OCI-LY7 (cell line): Measurements from ENCODE around the gene PSENEN. TPM values are rescaled to one million over a fixed set of nuclear protein-coding genes. Genes with fewer than 3 reads are reported as not detected.

Experiments used
- BruUV-seq: library from RNA; stranded (reverse); fragments of 400-500 nt; replicated peaks from 2 replicates; lab custom pipeline; 2021; lab: Mats Ljungman, UMichigan
- CTCF ChIA-PET: fragments of 300-600 bp; sonication (Branson Sonifier 250); formaldehyde crosslinking; loops from one replicate; lab custom pipeline; 2022; ENCODE audit warnings: antibody characterized with exemption; ENCODE audit not compliant: unreplicated experiment; lab: Charles Lee
- POLR2A ChIA-PET: fragments of 300-600 bp; sonication (Branson Sonifier 250); formaldehyde crosslinking; loops from one replicate; lab custom pipeline; 2022; ENCODE audit warnings: antibody characterized with exemption; lab: Charles Lee
- DNase-seq: peaks from one replicate; pipeline ENCODE4 v3.0.0-alpha.2; 2015; ENCODE audit warnings: low spot score
- H2AFZ ChIP-seq: fragments of 200-600 bp; sonication (generic), shearing (Covaris generic); 2 replicates; pipeline ENCODE4 v1.6.1; 2014; ENCODE audit warnings: mild to moderate bottlenecking, antibody characterized with exemption, low read length, moderate library complexity
- H3K27ac ChIP-seq: fragments of 200-600 bp; sonication (generic); 2 replicates; pipeline ENCODE4 v1.5.1; 2014; ENCODE audit warnings: mixed run types, low read depth, mild to moderate bottlenecking, moderate library complexity, low read length, inconsistent platforms; ENCODE audit not compliant: poor library complexity, severe bottlenecking
- H3K36me3 ChIP-seq: fragments of 200-600 bp; sonication (generic); 2 replicates; pipeline ENCODE4 v1.6.1; 2014; ENCODE audit warnings: mild to moderate bottlenecking, antibody characterized with exemption, low read length, moderate library complexity, mixed read lengths; ENCODE audit not compliant: insufficient read depth
- H3K4me1 ChIP-seq: fragments of 200-600 bp; sonication (generic); 2 replicates; pipeline ENCODE4 v1.5.1; 2014; ENCODE audit warnings: mild to moderate bottlenecking, low read length; ENCODE audit not compliant: insufficient read depth, poor library complexity, severe bottlenecking
- H3K4me2 ChIP-seq: fragments of 200-600 bp; sonication (generic); 2 replicates; pipeline ENCODE4 v1.6.1; 2014; ENCODE audit warnings: mild to moderate bottlenecking, low read length
- H3K4me3 ChIP-seq: fragments of 200-600 bp; sonication (generic); 2 replicates; pipeline ENCODE4 v1.5.1; 2014; ENCODE audit warnings: mild to moderate bottlenecking, low read depth, low read length; ENCODE audit not compliant: poor library complexity, severe bottlenecking
- H3K79me2 ChIP-seq: fragments of 200-600 bp; sonication (generic); 2 replicates; pipeline ENCODE4 v1.6.1; 2016; ENCODE audit warnings: low read depth, mild to moderate bottlenecking, low read length, moderate library complexity, mixed read lengths; ENCODE audit not compliant: insufficient read depth
- H3K9me2 ChIP-seq: fragments of 200-600 bp; sonication (generic); 2 replicates; pipeline ENCODE4 v1.6.1; 2016; ENCODE audit warnings: mild to moderate bottlenecking, low read length, mixed read lengths; ENCODE audit not compliant: insufficient read depth
- H3K9me3 ChIP-seq: fragments of 200-600 bp; sonication (generic); 2 replicates; pipeline ENCODE4 v1.6.1; 2014; ENCODE audit warnings: mild to moderate bottlenecking, mixed run types, low read length, mixed read lengths
- H4K20me1 ChIP-seq: fragments of 200-600 bp; sonication (generic); 2 replicates; pipeline ENCODE4 v1.6.1; 2014; ENCODE audit warnings: mild to moderate bottlenecking, antibody characterized with exemption, low read length, moderate library complexity, mixed read lengths; ENCODE audit not compliant: insufficient read depth
- EZH2phosphoT487 ChIP-seq: fragments of 200-600 bp; sonication (generic); IDR thresholded peaks from 2 replicates; pipeline ENCODE4 v1.6.1; 2018; ENCODE audit warnings: low read depth, borderline replicate concordance, mild to moderate bottlenecking, mixed run types, antibody characterized with exemption, low read length, moderate library complexity, mixed read lengths
- intact Hi-C: fragments of 100-400 bp; cut with micrococcal nuclease; formaldehyde crosslinking; loops from one replicate; pipeline ENCODE4 v1.10.0; 2022; ENCODE audit not compliant: unreplicated experiment
- total RNA-seq, 2 experiments: library from RNA; depleted of rRNA in 1 of 2; stranded (reverse); fragments of >200 nt in 1 of 2; shearing (Covaris generic) in 1 of 2; gene quantifications; 2 replicates each; pipeline ENCODE4 v1.2.3, GENCODE V29; 2014 to 2022
- TF ChIP-seq, protein P1 (sequence below): fragments of 200-600 bp; sonication (generic); conservative IDR thresholded peaks from 2 replicates; pipeline ENCODE4 v1.5.1; 2014; ENCODE audit warnings: mild to moderate bottlenecking, antibody characterized with exemption, low read length, moderate library complexity, mixed read lengths

PSENEN gene
- total RNA-seq, 2 experiments from 2014 or later = 25.7 to 51.0 TPM

DNA sequence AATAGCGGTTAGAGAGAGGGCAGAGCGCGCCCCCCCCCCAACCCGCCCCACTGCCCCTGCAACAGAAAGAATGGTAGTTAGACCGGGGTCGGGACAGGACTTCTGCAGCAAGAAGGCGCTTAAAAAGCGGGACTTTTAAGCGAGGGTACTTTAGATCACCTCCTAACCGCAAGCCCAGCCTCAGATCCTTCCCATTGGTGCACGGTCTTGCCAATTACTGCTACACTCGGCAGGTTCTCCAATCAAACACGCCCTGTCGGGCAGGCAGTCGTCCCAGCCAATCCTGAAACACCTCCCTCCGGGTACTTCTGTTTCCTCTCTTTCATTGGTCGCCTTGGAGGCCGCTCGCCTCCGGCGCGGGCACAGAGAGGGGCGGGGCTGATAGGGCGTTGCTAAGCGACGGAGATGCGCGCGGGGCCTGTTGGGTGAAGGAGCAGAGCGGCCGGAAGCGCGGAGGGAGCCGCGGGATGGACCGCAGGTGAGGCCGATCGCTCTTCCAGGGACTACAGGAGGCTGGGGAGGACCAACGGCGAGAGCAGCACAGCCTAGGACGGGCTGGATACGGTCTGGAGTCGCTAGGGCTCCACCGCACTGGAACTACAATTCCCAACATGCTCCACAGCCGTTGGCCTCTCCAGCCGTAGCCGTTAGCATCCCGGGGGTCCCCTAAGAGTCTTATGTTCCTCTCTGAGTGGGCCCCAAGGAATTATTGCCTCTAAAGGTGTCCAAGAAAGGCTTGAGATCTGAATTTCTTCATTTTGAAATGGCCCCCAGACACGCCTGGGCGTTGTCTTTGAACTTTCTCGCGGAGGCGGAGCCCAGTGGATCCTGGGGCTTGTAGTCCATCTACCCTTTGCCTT lies 12.5 kb downstream of the PSENEN start, which contains the start of gene PROSER3:
TSS of gene PROSER3 (plus strand) at position 428 of the 860 bp plus-strand sequence. CDS start at position 468, 40 bp downstream.
- Histone ChIP-seq H3K4me3 (peak within 1 kb of the TSS; percentile 96), H3K36me3 (peaks cover 30% of the 10 kb centered on the region), H3K9me2 (no peaks in the 10 kb centered on the region), H2AFZ (peak within 1 kb of the TSS; percentile 84; the same call in 1 of the 2 replicates), H3K79me2 (peaks cover 13% of the 10 kb centered on the region; the same call in 1 of the 2 replicates), H3K4me2 (peak within 1 kb of the TSS; percentile 73), H3K27ac (peak within 1 kb of the TSS; percentile 82), H3K9me3 (0 out of 2 replicates have a peak, but pooled peaks cover 8% of the 10 kb centered on the region), H3K4me1 (peaks cover 21% of the 10 kb centered on the region), H4K20me1 (no peaks in the 10 kb centered on the region)
- TSS peak; percentile 86 for BruUV-seq
- CTCF ChIA-PET = no interaction called here
- POLR2A ChIA-PET = no interaction called here
- no peak for TF ChIP-seq EZH2phosphoT487
- TF ChIP-seq, protein P1, sequence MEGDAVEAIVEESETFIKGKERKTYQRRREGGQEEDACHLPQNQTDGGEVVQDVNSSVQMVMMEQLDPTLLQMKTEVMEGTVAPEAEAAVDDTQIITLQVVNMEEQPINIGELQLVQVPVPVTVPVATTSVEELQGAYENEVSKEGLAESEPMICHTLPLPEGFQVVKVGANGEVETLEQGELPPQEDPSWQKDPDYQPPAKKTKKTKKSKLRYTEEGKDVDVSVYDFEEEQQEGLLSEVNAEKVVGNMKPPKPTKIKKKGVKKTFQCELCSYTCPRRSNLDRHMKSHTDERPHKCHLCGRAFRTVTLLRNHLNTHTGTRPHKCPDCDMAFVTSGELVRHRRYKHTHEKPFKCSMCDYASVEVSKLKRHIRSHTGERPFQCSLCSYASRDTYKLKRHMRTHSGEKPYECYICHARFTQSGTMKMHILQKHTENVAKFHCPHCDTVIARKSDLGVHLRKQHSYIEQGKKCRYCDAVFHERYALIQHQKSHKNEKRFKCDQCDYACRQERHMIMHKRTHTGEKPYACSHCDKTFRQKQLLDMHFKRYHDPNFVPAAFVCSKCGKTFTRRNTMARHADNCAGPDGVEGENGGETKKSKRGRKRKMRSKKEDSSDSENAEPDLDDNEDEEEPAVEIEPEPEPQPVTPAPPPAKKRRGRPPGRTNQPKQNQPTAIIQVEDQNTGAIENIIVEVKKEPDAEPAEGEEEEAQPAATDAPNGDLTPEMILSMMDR = no peak
- intact Hi-C loops = loop anchor here (1.0 to 5.0 kb wide), 4 partner anchors 10 to 173 kb away; partner anchors contain the start of genes HCST, KMT2B, LIN37 and NFKBID
- DNase-seq = peak; percentile 99

DNA sequence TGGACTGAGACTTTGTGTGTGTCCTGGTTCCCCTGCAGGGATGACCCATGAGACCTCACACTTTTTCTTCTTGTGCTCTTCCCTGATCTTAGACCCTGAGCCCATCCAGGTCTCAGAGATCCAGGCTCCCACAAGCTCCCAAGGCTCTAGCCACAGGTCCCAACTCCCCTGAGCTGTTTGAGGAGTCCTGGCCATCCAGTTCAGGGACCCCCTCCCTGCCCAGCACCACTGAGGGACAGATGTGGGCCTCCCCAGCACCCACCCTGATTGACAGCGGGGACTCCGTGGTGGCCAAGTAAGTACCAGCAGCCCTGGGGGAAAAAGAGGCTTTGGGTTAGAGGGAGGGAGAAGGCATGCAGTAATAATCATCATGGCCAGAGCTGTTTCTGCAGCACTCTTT lies 14.2 kb downstream of the PSENEN start:
- POLR2A ChIA-PET = no interaction called here

More for the DNA sequence above, 14.2 kb downstream of the PSENEN start:
- peaks cover 21% of the 10 kb centered on the region for H3K4me1 ChIP-seq
- H3K9me2 ChIP-seq = no peaks in the 10 kb centered on the region
- no TSS peak for BruUV-seq
- intact Hi-C loops = loop anchor here (5.0 kb wide), 2 partner anchors 42 to 143 kb away; partner anchors contain the start of genes HCST, KMT2B and NFKBID
- H3K79me2 ChIP-seq = peaks cover 13% of the 10 kb centered on the region; the same call in 1 of the 2 replicates
- H2AFZ ChIP-seq = no peak overlapping the region
- H3K27ac ChIP-seq = no peak overlapping the region
- peaks cover 38% of the 10 kb centered on the region for H3K36me3 ChIP-seq
- peak overlapping the region; percentile 73 for H3K4me2 ChIP-seq
- H3K4me3 ChIP-seq = no peak overlapping the region
- H3K9me3 ChIP-seq = 0 out of 2 replicates have a peak, but pooled peaks cover 8% of the 10 kb centered on the region
- no peak for DNase-seq
- TF ChIP-seq, protein P1 = no peak
- no peak for TF ChIP-seq EZH2phosphoT487
- CTCF ChIA-PET = no interaction called here
- no peaks in the 10 kb centered on the region for H4K20me1 ChIP-seq
